T-helper 2 cell treated with Interferon-gamma antibody and Interleukin-4, amounts not matched to agents 5 μg/mL and 100 μg/mL, for 36 hours (primary cell): Measurements from ENCODE around the gene ROBO2.
"Not testable (repeated sequence)": the region's sequence is repeated elsewhere in the genome, so short reads cannot be mapped to it uniquely, and the experiment has no call there.

Source experiments
- DNase-seq: peaks from one replicate; pipeline ENCODE4 v3.0.0; 2021; ENCODE audit warnings: low spot score
- H3K27ac Mint-ChIP-seq: one replicate; pipeline ENCODE4 v1.8.0; 2021; ENCODE audit warnings: mild to moderate bottlenecking, mixed read lengths
- H3K27me3 Mint-ChIP-seq: one replicate; pipeline ENCODE4 v1.8.0; 2021; ENCODE audit warnings: low read depth, mixed read lengths
- H3K36me3 Mint-ChIP-seq: one replicate; pipeline ENCODE4 v1.8.0; 2021; ENCODE audit warnings: low read depth, mixed read lengths
- H3K4me1 Mint-ChIP-seq: one replicate; pipeline ENCODE4 v1.8.0; 2021; ENCODE audit warnings: low read depth, mixed read lengths
- H3K4me3 Mint-ChIP-seq: one replicate; pipeline ENCODE4 v1.8.0; 2022; ENCODE audit warnings: mild to moderate bottlenecking, moderate library complexity, mixed read lengths
- H3K9me3 Mint-ChIP-seq: one replicate; pipeline ENCODE4 v1.8.0; 2021; ENCODE audit warnings: mixed read lengths

The ROBO2 gene

GRCh38 chr3:77404871-77405270 is 365.0 kb downstream of the ROBO2 start:
- Mint-ChIP-seq H3K9me3 (peaks cover 12% of the 10 kb centered on the region), H3K27me3 (no peaks in the 10 kb centered on the region), H3K36me3 (no peaks in the 10 kb centered on the region), H3K27ac (no peak overlapping the region), H3K4me1 (no peaks in the 10 kb centered on the region), H3K4me3 (no peak overlapping the region)
- DNase-seq = no peak

- H3K4me3 Mint-ChIP-seq = no peak overlapping the region
- H3K4me1 Mint-ChIP-seq = no peaks in the 10 kb centered on the region
- H3K36me3 Mint-ChIP-seq = no peaks in the 10 kb centered on the region
- H3K27ac Mint-ChIP-seq = no peak overlapping the region
- H3K9me3 Mint-ChIP-seq = peaks cover 8% of the 10 kb centered on the region
- no peak for DNase-seq
- H3K27me3 Mint-ChIP-seq = no peaks in the 10 kb centered on the region
Measured at GRCh38 chr3:77407441-77407840, 367.5 kb downstream of the ROBO2 start.

- DNase-seq, H3K36me3 Mint-ChIP-seq, H3K27me3 Mint-ChIP-seq, H3K4me3 Mint-ChIP-seq, H3K27ac Mint-ChIP-seq, H3K4me1 Mint-ChIP-seq: not testable (repeated sequence)
- H3K9me3 Mint-ChIP-seq = peaks cover 23% of the 10 kb centered on the region
Measured at GRCh38 chr3:77410334-77410733, 370.4 kb downstream of the ROBO2 start.

DNA sequence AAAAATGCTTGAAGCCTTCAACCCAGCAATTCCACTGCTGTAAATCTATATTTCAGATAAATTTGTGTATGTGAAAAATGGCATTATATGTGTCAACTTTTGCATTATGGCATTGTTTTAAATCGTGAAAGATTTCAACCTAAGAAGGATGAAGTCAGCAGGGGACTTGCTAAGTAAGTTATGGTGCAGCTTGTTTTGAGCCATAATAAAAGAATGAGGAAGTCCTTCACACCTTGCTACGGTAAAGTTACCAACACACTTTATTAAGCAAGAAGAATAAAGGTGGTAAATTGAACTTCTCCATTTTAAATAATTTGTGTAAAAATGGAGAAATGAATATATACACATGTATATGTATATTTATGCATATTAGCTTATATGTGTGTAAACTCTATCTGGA is 371.4 kb downstream of the ROBO2 start:
- no peak overlapping the region for H3K4me3 Mint-ChIP-seq
- DNase-seq = no peak
- no peaks in the 10 kb centered on the region for H3K4me1 Mint-ChIP-seq
- H3K36me3 Mint-ChIP-seq = no peaks in the 10 kb centered on the region
- peaks cover 23% of the 10 kb centered on the region for H3K9me3 Mint-ChIP-seq
- H3K27me3 Mint-ChIP-seq = no peaks in the 10 kb centered on the region
- H3K27ac Mint-ChIP-seq = no peak overlapping the region

DNA sequence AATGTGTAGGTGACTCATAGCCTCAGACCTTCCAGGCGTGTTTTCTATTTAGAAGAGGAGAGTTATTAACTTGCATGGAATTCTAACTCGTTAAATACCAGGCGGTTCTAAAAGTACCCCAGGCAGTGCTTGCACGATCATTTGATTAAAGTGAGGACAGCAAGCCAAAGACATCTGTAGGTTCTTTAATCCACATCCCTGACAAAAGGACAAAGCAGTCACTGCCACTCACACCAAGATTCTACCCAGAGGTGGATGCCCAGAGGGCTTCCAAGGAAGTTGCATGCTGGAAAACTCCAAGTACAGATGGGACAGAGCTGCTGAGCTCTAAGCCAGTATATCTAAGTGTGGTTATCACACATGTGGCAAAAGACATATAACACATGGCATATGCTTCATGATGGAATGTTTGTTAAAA is 372.1 kb downstream of the ROBO2 start:
- Mint-ChIP-seq H3K9me3 (peaks cover 26% of the 10 kb centered on the region), H3K27ac (no peak overlapping the region), H3K27me3 (no peaks in the 10 kb centered on the region), H3K4me1 (no peaks in the 10 kb centered on the region), H3K36me3 (no peaks in the 10 kb centered on the region), H3K4me3 (no peak overlapping the region)
- no peak for DNase-seq

GRCh38 chr3:77412584-77412983 is 372.7 kb downstream of the ROBO2 start:
- Mint-ChIP-seq H3K4me3 (no peak overlapping the region), H3K4me1 (no peaks in the 10 kb centered on the region), H3K27ac (no peak overlapping the region), H3K36me3 (no peaks in the 10 kb centered on the region), H3K27me3 (no peaks in the 10 kb centered on the region), H3K9me3 (peaks cover 27% of the 10 kb centered on the region)
- DNase-seq = no peak

DNA sequence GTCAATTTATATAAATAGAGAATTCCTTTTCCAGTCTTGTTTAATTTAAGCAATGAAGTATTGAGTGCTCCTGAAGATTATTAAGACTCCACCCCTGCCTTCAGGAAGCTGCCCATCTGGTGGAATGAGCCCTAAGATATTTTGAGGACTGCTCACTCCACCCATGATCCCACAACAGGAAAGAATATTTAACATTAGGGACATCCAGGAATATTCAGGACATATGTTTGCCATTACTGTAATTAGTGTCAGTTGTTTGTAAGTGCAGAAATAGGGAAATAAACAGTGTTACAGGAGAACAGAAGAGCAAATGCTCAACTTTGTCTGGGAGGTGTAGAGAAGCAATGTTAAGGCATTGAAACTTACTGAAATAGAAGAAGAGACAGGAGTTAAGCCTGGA is 375.0 kb downstream of the ROBO2 start:
- no peak overlapping the region for H3K27ac Mint-ChIP-seq
- no peaks in the 10 kb centered on the region for H3K4me1 Mint-ChIP-seq
- DNase-seq = no peak

DNA sequence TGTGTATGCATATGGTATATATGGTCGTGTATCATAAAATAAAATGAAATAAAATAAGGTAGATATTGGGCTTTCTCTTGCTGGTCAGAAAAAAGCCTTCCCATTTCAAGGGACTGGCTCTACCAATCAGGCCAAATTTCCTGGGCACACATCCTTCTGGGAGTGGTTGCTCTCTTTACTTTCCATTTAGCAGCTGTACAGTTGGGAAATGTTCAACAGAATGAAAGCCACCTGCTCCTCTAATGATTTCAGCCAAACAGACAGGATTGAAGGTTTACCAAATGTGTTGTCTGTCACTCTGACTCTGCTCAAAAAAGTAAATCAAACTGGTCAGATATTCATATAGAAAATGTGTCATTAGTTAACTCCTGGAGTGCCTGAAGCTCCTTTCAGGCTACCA is 380.4 kb downstream of the ROBO2 start:
- Mint-ChIP-seq H3K4me3 (no peak overlapping the region), H3K9me3 (peaks cover 22% of the 10 kb centered on the region), H3K27ac (no peak overlapping the region), H3K4me1 (no peaks in the 10 kb centered on the region), H3K27me3 (no peaks in the 10 kb centered on the region), H3K36me3 (no peaks in the 10 kb centered on the region)
- no peak for DNase-seq

More for the DNA sequence above, 375.0 kb downstream of the ROBO2 start:
- no peaks in the 10 kb centered on the region for H3K36me3 Mint-ChIP-seq
- no peak overlapping the region for H3K4me3 Mint-ChIP-seq
- H3K9me3 Mint-ChIP-seq = peaks cover 32% of the 10 kb centered on the region
- H3K27me3 Mint-ChIP-seq = no peaks in the 10 kb centered on the region

DNA sequence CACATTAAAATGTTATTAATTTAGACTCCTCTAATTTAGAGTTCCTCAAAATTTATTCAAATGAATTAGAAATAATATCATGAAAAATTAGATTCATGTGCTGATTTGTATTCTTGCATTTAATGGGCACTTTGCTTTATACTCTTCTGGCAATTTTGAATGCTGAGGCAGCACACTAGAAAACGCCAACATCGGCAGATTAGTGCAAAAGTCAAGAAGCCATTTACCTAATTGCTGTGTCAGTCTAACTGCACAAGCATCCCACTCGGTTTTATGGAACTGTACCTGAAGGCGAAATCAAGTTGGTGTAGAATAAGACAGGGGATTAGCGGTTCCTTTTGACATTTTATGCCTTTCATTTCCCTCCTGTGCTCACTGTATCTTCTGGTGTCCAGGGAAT is 382.0 kb downstream of the ROBO2 start:
- Mint-ChIP-seq H3K4me1 (no peaks in the 10 kb centered on the region), H3K9me3 (peaks cover 28% of the 10 kb centered on the region), H3K36me3 (no peaks in the 10 kb centered on the region), H3K27me3 (no peaks in the 10 kb centered on the region), H3K27ac (no peak overlapping the region), H3K4me3 (no peak overlapping the region)
- no peak for DNase-seq

GRCh38 chr3:77426531-77426930 is 386.6 kb downstream of the ROBO2 start:
- H3K27me3 Mint-ChIP-seq = no peaks in the 10 kb centered on the region

GRCh38 chr3:77427528-77427927 is 387.6 kb downstream of the ROBO2 start:
- no peak overlapping the region for H3K27ac Mint-ChIP-seq
- no peak overlapping the region for H3K4me3 Mint-ChIP-seq
- H3K9me3 Mint-ChIP-seq = peaks cover 29% of the 10 kb centered on the region
- no peaks in the 10 kb centered on the region for H3K4me1 Mint-ChIP-seq
- no peaks in the 10 kb centered on the region for H3K27me3 Mint-ChIP-seq
- no peak for DNase-seq
- H3K36me3 Mint-ChIP-seq = no peaks in the 10 kb centered on the region

More at GRCh38 chr3:77426531-77426930, 386.6 kb downstream of the ROBO2 start:
- no peak overlapping the region for H3K27ac Mint-ChIP-seq
- no peak overlapping the region for H3K4me3 Mint-ChIP-seq
- H3K9me3 Mint-ChIP-seq = peaks cover 29% of the 10 kb centered on the region
- no peak for DNase-seq
- no peaks in the 10 kb centered on the region for H3K36me3 Mint-ChIP-seq
- H3K4me1 Mint-ChIP-seq = no peaks in the 10 kb centered on the region

DNA sequence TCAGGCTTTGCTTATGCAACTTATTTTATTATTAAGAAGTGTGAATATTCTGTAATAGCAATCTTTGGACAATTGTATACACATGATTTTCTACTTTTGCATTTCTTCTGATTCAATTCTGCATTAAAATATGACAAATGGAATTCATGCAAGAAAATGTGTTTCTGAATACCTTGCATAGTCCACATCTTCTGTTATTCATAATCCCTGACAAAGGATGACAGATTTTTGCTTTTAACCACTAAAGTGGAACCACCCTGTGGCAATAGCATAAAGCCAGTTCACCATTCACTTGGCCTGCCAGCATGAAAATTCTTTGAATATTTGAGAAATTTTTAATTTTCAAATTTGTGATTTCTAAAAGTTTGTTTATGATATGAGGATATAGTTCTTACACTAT is 397.0 kb downstream of the ROBO2 start:
- Mint-ChIP-seq H3K4me1 (no peaks in the 10 kb centered on the region), H3K27ac (no peak overlapping the region), H3K27me3 (no peaks in the 10 kb centered on the region), H3K4me3 (no peak overlapping the region), H3K9me3 (peaks cover 32% of the 10 kb centered on the region), H3K36me3 (peaks cover 1% of the 10 kb centered on the region)
- DNase-seq = no peak

DNA sequence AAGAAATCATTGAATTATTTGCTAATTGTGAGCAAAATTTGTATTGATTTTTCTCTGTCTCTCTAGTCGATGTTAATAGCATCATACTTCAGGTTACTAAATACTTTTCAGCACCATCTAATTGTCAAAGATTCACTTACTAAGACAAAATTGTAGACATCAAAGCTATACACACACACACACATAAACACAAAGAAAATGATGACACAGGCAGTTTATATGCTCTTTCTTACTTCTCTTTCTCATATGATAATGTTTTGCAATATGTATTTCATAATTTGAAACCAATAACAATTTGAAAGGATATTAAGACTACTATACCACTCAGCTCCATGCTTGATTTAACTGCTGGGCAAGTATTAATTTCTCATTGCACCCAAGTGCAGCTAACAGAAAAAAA is 406.2 kb downstream of the ROBO2 start:
- H3K36me3 Mint-ChIP-seq = peaks cover under 1% of the 10 kb centered on the region
- no peak overlapping the region for H3K27ac Mint-ChIP-seq
- H3K4me3 Mint-ChIP-seq = no peak overlapping the region
- no peaks in the 10 kb centered on the region for H3K4me1 Mint-ChIP-seq
- no peak for DNase-seq
- H3K9me3 Mint-ChIP-seq = peaks cover 21% of the 10 kb centered on the region
- no peaks in the 10 kb centered on the region for H3K27me3 Mint-ChIP-seq

GRCh38 chr3:77446761-77447160 is 406.9 kb downstream of the ROBO2 start:
- Mint-ChIP-seq H3K27ac (no peak overlapping the region), H3K4me1 (no peaks in the 10 kb centered on the region), H3K4me3 (no peak overlapping the region), H3K27me3 (no peaks in the 10 kb centered on the region), H3K9me3 (peaks cover 21% of the 10 kb centered on the region), H3K36me3 (no peaks in the 10 kb centered on the region)
- no peak for DNase-seq

DNA sequence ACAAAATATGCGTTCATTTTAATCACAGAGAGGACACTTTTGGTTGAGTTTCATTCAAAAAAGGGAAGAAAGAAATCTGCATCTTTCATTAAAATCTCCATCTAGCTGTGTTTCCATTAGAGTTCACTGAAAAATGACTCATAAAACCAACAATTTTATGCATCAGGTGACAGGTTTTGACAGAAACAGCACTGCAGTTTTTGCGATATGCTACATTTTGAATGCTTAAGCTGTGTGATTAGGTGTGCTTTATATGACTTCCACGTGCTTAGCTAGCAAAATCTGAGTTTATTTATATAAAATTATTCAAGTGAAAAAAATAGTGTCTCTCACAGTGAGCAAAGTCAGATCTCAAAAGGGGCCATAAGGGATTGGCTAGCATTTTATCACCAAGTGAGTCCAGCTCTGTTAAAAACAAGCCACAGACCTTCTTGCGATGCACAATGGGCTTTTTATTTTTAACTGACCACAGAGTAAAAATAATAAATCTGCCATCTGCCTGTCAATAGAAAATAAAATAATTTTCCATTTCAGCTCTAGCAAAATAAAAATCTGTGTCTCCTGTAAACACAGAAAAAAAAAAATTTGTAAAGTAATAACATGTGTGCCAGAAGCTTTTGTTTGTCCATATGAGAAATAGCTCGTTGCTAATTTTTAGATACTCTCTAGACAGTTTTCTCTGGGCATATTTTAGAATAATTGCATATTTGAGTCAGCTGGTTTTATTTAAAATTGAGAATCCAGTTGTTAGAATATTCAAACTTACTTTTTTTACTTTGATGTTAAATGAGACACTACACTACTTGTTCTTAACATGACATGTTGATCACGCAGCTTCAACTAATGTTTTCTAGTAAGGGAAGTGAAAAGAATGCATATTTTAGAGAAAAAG is 409.8 kb downstream of the ROBO2 start:
- H3K4me1 Mint-ChIP-seq = no peaks in the 10 kb centered on the region
- H3K27me3 Mint-ChIP-seq = no peaks in the 10 kb centered on the region
- H3K4me3 Mint-ChIP-seq = no peak overlapping the region
- no peak overlapping the region for H3K27ac Mint-ChIP-seq
- no peaks in the 10 kb centered on the region for H3K36me3 Mint-ChIP-seq
- no peak for DNase-seq
- H3K9me3 Mint-ChIP-seq = peaks cover 17% of the 10 kb centered on the region
